ENCODE measurements around the gene CMTM6.

CMTM6 gene

DNA sequence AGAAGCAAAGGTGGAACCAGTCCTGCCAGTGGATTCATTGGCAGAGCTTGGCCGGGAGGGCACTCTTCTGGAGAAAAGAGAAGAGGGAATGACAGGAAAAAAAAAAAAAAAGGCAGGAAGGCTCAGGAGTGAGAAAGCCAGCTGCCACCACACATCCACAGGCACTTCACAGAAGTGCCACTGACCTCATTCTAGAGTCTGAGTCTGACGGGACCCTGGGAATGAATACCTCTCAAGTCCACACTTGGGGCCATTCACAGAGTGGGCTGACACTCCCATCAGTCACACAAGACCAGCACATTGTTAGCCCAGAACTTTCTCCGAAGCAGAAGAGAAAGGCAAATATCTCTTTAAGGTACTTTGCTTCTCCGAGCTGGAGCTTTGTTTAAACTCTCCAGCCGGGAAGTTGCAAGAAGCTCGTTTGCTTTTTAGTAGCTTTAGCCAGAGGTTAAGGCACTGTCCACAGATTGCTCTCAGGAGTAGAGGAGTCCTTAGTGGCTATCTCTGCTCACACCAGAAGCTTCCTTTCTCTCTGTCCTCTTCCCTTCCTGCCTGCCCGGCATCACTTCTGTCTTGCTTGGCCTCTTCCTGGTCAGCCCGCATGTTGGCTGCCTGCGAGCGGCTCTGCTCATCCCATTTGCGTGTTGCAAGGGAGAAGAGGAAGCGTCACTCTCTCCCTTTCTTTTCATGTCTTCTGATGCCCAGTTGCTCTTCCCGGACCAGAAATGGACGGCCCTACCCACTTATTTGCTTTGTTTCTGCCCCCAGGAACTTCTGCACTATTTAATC is 53.8 kb downstream of the CMTM6 start:
- TF ChIP-seq ZNF8 (CRISPR knock-in tag; IDR thresholded peaks at IDR 0.05): no peak
- TF ChIP-seq, protein P1, sequence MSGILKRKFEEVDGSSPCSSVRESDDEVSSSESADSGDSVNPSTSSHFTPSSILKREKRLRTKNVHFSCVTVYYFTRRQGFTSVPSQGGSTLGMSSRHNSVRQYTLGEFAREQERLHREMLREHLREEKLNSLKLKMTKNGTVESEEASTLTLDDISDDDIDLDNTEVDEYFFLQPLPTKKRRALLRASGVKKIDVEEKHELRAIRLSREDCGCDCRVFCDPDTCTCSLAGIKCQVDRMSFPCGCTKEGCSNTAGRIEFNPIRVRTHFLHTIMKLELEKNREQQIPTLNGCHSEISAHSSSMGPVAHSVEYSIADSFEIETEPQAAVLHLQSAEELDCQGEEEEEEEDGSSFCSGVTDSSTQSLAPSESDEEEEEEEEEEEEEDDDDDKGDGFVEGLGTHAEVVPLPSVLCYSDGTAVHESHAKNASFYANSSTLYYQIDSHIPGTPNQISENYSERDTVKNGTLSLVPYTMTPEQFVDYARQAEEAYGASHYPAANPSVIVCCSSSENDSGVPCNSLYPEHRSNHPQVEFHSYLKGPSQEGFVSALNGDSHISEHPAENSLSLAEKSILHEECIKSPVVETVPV (CRISPR knock-in tag; IDR thresholded peaks at IDR 0.05): no peak
- TF ChIP-seq SNAI2 (CRISPR knock-in tag; IDR thresholded peaks at IDR 0.05): no peak
- TF ChIP-seq, protein P2, sequence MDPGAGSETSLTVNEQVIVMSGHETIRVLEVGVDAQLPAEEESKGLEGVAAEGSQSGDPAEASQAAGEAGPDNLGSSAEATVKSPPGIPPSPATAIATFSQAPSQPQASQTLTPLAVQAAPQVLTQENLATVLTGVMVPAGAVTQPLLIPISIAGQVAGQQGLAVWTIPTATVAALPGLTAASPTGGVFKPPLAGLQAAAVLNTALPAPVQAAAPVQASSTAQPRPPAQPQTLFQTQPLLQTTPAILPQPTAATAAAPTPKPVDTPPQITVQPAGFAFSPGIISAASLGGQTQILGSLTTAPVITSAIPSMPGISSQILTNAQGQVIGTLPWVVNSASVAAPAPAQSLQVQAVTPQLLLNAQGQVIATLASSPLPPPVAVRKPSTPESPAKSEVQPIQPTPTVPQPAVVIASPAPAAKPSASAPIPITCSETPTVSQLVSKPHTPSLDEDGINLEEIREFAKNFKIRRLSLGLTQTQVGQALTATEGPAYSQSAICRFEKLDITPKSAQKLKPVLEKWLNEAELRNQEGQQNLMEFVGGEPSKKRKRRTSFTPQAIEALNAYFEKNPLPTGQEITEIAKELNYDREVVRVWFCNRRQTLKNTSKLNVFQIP (CRISPR knock-in tag; IDR thresholded peaks at IDR 0.05; ENCODE audit: borderline replicate concordance, low read depth): no peak
- TF ChIP-seq ARNTL (CRISPR knock-in tag; IDR thresholded peaks at IDR 0.05; ENCODE audit: borderline replicate concordance, low read depth): no peak
- no peak for TF ChIP-seq CSDC2 (CRISPR knock-in tag; IDR thresholded peaks at IDR 0.05)
- no peak for TF ChIP-seq ZFP3 (CRISPR knock-in tag; IDR thresholded peaks at IDR 0.05)
- TF ChIP-seq OSR1 (CRISPR knock-in tag; IDR thresholded peaks at IDR 0.05): no peak
- no peak for TF ChIP-seq PPARA (CRISPR knock-in tag; IDR thresholded peaks at IDR 0.05; ENCODE audit: borderline replicate concordance)
- no peak for TF ChIP-seq GLIS3 (CRISPR knock-in tag; IDR thresholded peaks at IDR 0.05)
- TF ChIP-seq TOX (CRISPR knock-in tag; IDR thresholded peaks at IDR 0.05; ENCODE audit: borderline replicate concordance): no peak
- TF ChIP-seq, protein P3, sequence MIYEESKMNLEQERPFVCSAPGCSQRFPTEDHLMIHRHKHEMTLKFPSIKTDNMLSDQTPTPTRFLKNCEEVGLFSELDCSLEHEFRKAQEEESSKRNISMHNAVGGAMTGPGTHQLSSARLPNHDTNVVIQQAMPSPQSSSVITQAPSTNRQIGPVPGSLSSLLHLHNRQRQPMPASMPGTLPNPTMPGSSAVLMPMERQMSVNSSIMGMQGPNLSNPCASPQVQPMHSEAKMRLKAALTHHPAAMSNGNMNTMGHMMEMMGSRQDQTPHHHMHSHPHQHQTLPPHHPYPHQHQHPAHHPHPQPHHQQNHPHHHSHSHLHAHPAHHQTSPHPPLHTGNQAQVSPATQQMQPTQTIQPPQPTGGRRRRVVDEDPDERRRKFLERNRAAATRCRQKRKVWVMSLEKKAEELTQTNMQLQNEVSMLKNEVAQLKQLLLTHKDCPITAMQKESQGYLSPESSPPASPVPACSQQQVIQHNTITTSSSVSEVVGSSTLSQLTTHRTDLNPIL (CRISPR knock-in tag; IDR thresholded peaks at IDR 0.05; ENCODE audit: low read depth): no peak
- TF ChIP-seq, protein P4, sequence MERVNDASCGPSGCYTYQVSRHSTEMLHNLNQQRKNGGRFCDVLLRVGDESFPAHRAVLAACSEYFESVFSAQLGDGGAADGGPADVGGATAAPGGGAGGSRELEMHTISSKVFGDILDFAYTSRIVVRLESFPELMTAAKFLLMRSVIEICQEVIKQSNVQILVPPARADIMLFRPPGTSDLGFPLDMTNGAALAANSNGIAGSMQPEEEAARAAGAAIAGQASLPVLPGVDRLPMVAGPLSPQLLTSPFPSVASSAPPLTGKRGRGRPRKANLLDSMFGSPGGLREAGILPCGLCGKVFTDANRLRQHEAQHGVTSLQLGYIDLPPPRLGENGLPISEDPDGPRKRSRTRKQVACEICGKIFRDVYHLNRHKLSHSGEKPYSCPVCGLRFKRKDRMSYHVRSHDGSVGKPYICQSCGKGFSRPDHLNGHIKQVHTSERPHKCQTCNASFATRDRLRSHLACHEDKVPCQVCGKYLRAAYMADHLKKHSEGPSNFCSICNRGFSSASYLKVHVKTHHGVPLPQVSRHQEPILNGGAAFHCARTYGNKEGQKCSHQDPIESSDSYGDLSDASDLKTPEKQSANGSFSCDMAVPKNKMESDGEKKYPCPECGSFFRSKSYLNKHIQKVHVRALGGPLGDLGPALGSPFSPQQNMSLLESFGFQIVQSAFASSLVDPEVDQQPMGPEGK (CRISPR knock-in tag; IDR thresholded peaks at IDR 0.05; ENCODE audit: borderline replicate concordance): no peak
- no peak for TF ChIP-seq ZFP30 (CRISPR knock-in tag; IDR thresholded peaks at IDR 0.05)
- no peak for TF ChIP-seq TCF4 (CRISPR knock-in tag; IDR thresholded peaks at IDR 0.05; ENCODE audit: borderline replicate concordance)
- no peak for TF ChIP-seq ZNF565 (CRISPR knock-in tag; conservative IDR thresholded peaks at IDR 0.05; ENCODE audit: low read depth)
- no peak for TF ChIP-seq ZC3H10 (CRISPR knock-in tag; IDR thresholded peaks at IDR 0.05)
- TF ChIP-seq BACH2 (CRISPR knock-in tag; IDR thresholded peaks at IDR 0.05; ENCODE audit: borderline replicate concordance): no peak
- ATAC-seq: no peak

DNA sequence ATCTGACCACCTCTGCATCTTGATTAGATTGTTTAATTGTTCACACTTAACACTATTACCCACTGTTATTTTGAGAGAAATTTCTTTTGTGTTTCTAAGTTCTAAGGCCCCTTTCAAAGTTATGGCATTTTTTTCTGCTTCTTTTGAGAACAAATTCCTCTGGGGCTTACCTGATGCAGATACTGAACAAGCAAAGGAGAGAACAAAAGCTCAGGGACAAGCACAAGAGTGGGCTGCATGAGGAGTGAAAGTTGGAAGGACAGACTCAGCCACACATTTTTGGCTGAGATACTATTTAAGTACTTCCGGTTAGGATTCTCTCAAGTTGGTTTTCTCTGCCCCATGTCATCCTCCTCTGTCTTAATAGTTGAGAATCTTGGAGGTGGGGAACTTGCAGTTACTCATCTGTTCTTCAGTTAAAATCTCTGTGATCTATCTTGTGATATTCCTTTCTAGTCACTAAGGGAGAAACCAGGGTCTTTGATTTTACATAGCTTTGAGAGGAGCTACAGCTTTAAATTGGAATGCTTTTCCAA is 54.7 kb downstream of the CMTM6 start:
- TF ChIP-seq BACH2 (CRISPR knock-in tag; IDR thresholded peaks at IDR 0.05; ENCODE audit: borderline replicate concordance): no peak
- no peak for TF ChIP-seq CSDC2 (CRISPR knock-in tag; IDR thresholded peaks at IDR 0.05)
- TF ChIP-seq ARNTL (CRISPR knock-in tag; IDR thresholded peaks at IDR 0.05; ENCODE audit: borderline replicate concordance, low read depth): no peak
- TF ChIP-seq TCF4 (CRISPR knock-in tag; IDR thresholded peaks at IDR 0.05; ENCODE audit: borderline replicate concordance): no peak
- no peak for TF ChIP-seq ESRRG (CRISPR knock-in tag; IDR thresholded peaks at IDR 0.05)
- no peak for TF ChIP-seq TOX (CRISPR knock-in tag; IDR thresholded peaks at IDR 0.05; ENCODE audit: borderline replicate concordance)
- no peak for TF ChIP-seq ZC3H10 (CRISPR knock-in tag; IDR thresholded peaks at IDR 0.05)
- no peak for TF ChIP-seq SNAI2 (CRISPR knock-in tag; IDR thresholded peaks at IDR 0.05)
- TF ChIP-seq, protein P3 (CRISPR knock-in tag; IDR thresholded peaks at IDR 0.05; ENCODE audit: low read depth): no peak
- no peak for TF ChIP-seq OSR1 (CRISPR knock-in tag; IDR thresholded peaks at IDR 0.05)
- TF ChIP-seq ZFP3 (CRISPR knock-in tag; IDR thresholded peaks at IDR 0.05): no peak
- TF ChIP-seq ZFP30 (CRISPR knock-in tag; IDR thresholded peaks at IDR 0.05): no peak
- TF ChIP-seq RARB (CRISPR knock-in tag; IDR thresholded peaks at IDR 0.05): no peak
- TF ChIP-seq ISL1 (CRISPR knock-in tag; IDR thresholded peaks at IDR 0.05): no peak
- TF ChIP-seq, protein P4 (CRISPR knock-in tag; IDR thresholded peaks at IDR 0.05; ENCODE audit: borderline replicate concordance): no peak
- TF ChIP-seq ZNF565 (CRISPR knock-in tag; conservative IDR thresholded peaks at IDR 0.05; ENCODE audit: low read depth): no peak
- no peak for TF ChIP-seq ZNF70 (CRISPR knock-in tag; IDR thresholded peaks at IDR 0.05)
- TF ChIP-seq, protein P2 (CRISPR knock-in tag; IDR thresholded peaks at IDR 0.05; ENCODE audit: borderline replicate concordance, low read depth): no peak
- TF ChIP-seq GLIS3 (CRISPR knock-in tag; IDR thresholded peaks at IDR 0.05): no peak
- ATAC-seq: no peak
